ENCODE results near the gene SEMA4D.

SEMA4D gene

GRCh38 chr9:89543111-89543510, 45.2 kb upstream of the SEMA4D start:
- H3K27ac ChIP-seq = no peak overlapping the region
- TF ChIP-seq CTCF (IDR thresholded peaks at IDR 0.05) = no peak
- no peak for DNase-seq
- no peaks in the 10 kb centered on the region for H3K4me1 ChIP-seq
- intact Hi-C loops (cut with DNase I; ENCODE audit: low total_unique reads) = no loop called here
- H3K4me3 ChIP-seq = no peak overlapping the region
- H3K27me3 ChIP-seq = peaks cover 0 to 8% of the 10 kb centered on the region in 2 donors
- H3K9me3 ChIP-seq = peaks cover 0 to 13% (median 5%) of the 10 kb centered on the region in 3 donors
- H3K36me3 ChIP-seq = no peaks in the 10 kb centered on the region

- no peak overlapping the region for H3K4me3 ChIP-seq
- H3K27ac ChIP-seq = no peak overlapping the region
- H3K36me3 ChIP-seq = no peaks in the 10 kb centered on the region
- intact Hi-C loops (cut with DNase I; ENCODE audit: low total_unique reads) = no loop called here
- H3K9me3 ChIP-seq = peaks cover 0 to 13% (median 5%) of the 10 kb centered on the region in 3 donors
- no peak for DNase-seq
- no peaks in the 10 kb centered on the region for H3K4me1 ChIP-seq
- no peak for TF ChIP-seq CTCF (IDR thresholded peaks at IDR 0.05)
- peaks cover 0 to 8% of the 10 kb centered on the region in 2 donors for H3K27me3 ChIP-seq
Observed at GRCh38 chr9:89542401-89543021, 44.6 kb upstream of the SEMA4D start.

- no peak for TF ChIP-seq CTCF (IDR thresholded peaks at IDR 0.05)
- DNase-seq = no peak
- Histone ChIP-seq H3K27me3 (peaks cover 0 to 8% of the 10 kb centered on the region in 2 donors), H3K4me1 (no peaks in the 10 kb centered on the region), H3K4me3 (no peak overlapping the region), H3K27ac (no peak overlapping the region), H3K9me3 (peaks cover 0 to 13% (median 5%) of the 10 kb centered on the region in 3 donors), H3K36me3 (no peaks in the 10 kb centered on the region)
- intact Hi-C loops (cut with DNase I; ENCODE audit: low total_unique reads) = no loop called here
Observed at GRCh38 chr9:89541798-89542197, 43.9 kb upstream of the SEMA4D start.

GRCh38 chr9:89539374-89539773, 41.5 kb upstream of the SEMA4D start:
- peaks cover 0 to 19% of the 10 kb centered on the region in 2 donors for H3K27me3 ChIP-seq
- no peaks in the 10 kb centered on the region for H3K36me3 ChIP-seq
- no peak overlapping the region for H3K4me3 ChIP-seq
- no peaks in the 10 kb centered on the region for H3K9me3 ChIP-seq
- H3K27ac ChIP-seq = no peak overlapping the region
- TF ChIP-seq CTCF (IDR thresholded peaks at IDR 0.05) = no peak
- intact Hi-C loops (cut with DNase I; ENCODE audit: low total_unique reads) = no loop called here
- DNase-seq = no peak
- H3K4me1 ChIP-seq = no peaks in the 10 kb centered on the region

- no peaks in the 10 kb centered on the region for H3K4me1 ChIP-seq
- H3K36me3 ChIP-seq = no peaks in the 10 kb centered on the region
- H3K27ac ChIP-seq = no peak overlapping the region
- no peak for DNase-seq
- intact Hi-C loops (cut with DNase I; ENCODE audit: low total_unique reads) = no loop called here
- no peak overlapping the region for H3K4me3 ChIP-seq
- H3K27me3 ChIP-seq = peaks cover 0 to 19% of the 10 kb centered on the region in 2 donors
- no peaks in the 10 kb centered on the region for H3K9me3 ChIP-seq
- TF ChIP-seq CTCF (IDR thresholded peaks at IDR 0.05) = no peak
Observed at GRCh38 chr9:89538871-89539270, 41.0 kb upstream of the SEMA4D start.

GRCh38 chr9:89537166-89537565, 39.3 kb upstream of the SEMA4D start:
- intact Hi-C loops (cut with DNase I; ENCODE audit: low total_unique reads) = no loop called here
- TF ChIP-seq CTCF (IDR thresholded peaks at IDR 0.05) = no peak
- no peaks in the 10 kb centered on the region for H3K4me1 ChIP-seq
- H3K4me3 ChIP-seq = no peak overlapping the region
- H3K27ac ChIP-seq = no peak overlapping the region
- no peaks in the 10 kb centered on the region for H3K36me3 ChIP-seq
- peaks cover 0 to 19% of the 10 kb centered on the region in 2 donors for H3K27me3 ChIP-seq
- no peaks in the 10 kb centered on the region for H3K9me3 ChIP-seq
- DNase-seq = no peak

All from tibial artery (tissue), 4 donors.